HCT116 (cell line): ENCODE results near the gene DRD3.

Experiments used
- CTCF ChIP-seq, 3 experiments: fragments of 200-600 bp in 1 of 3; sonication (generic) in 1 of 3; IDR thresholded peaks in 2 of 3; conservative IDR thresholded peaks in 1 of 3; 2 replicates each; pipeline ENCODE4 v1.5.1; 2012 to 2017; ENCODE audit warnings: low read depth in 2 of 3, low read length in 2 of 3, antibody characterized with exemption in 1 of 3, borderline replicate concordance in 1 of 3, control low read depth in 1 of 3, mild to moderate bottlenecking in 1 of 3, mixed read lengths in 1 of 3, mixed run types in 1 of 3, moderate library complexity in 1 of 3; ENCODE audit not compliant: insufficient read depth in 1 of 3
- EZH2 ChIP-seq: fragments of 200-600 bp; sonication (generic); IDR thresholded peaks from 2 replicates; pipeline ENCODE4 v1.6.1; 2017; ENCODE audit warnings: antibody characterized with exemption, mixed run types
- MAX ChIP-seq: IDR thresholded peaks from 2 replicates; pipeline ENCODE4 v1.6.1; 2012
- POLR2A ChIP-seq: IDR thresholded peaks from 2 replicates; pipeline ENCODE4 v1.7.0; 2011; ENCODE audit warnings: borderline replicate concordance; ENCODE audit not compliant: insufficient read depth, insufficient read length; ENCODE audit errors: extremely low read depth
- POLR2AphosphoS5 ChIP-seq: IDR thresholded peaks from 2 replicates; pipeline ENCODE4 v1.6.1; 2011; ENCODE audit warnings: mild to moderate bottlenecking, low read depth, low read length, moderate library complexity
- SIN3A ChIP-seq: IDR thresholded peaks from 2 replicates; pipeline ENCODE4 v1.6.1; 2012; ENCODE audit warnings: low read depth

GRCh38 chr3:114168150-114168549 is 10.7 kb downstream of the DRD3 start:
- no peak for TF ChIP-seq EZH2
- TF ChIP-seq CTCF (IDR thresholded peaks at IDR 0.05 in 2 of 3, conservative IDR thresholded peaks at IDR 0.05 in 1 of 3; ENCODE audit: borderline replicate concordance in 1 of 3, insufficient read depth in 1 of 3, low read depth in 2 of 3, low read length in 2 of 3) = no peak
- TF ChIP-seq SIN3A = no peak
- TF ChIP-seq MAX = no peak
- TF ChIP-seq POLR2AphosphoS5 = no peak
- no peak for TF ChIP-seq POLR2A
